NCI-H345 (cell line): ENCODE data around the gene MLC1.
"Not testable (repeated sequence)": the region's sequence is repeated elsewhere in the genome, so short reads cannot be mapped to it uniquely, and the experiment has no call there.

Experiments used
- DNase-seq: peaks from one replicate; lab custom pipeline; 2025; lab: John Stamatoyannopoulos, UW

MLC1 gene

GRCh38 chr22:50102946-50103345 lies 17.7 kb upstream of the MLC1 start:
- peak; percentile 13 for DNase-seq

GRCh38 chr22:50101870-50102565 lies 16.8 kb upstream of the MLC1 start:
- no peak for DNase-seq

- DNase-seq, result no peak
Measured at GRCh38 chr22:50098052-50098451, 12.8 kb upstream of the MLC1 start.

- no peak for DNase-seq
Measured at GRCh38 chr22:50092342-50092741, 7.1 kb upstream of the MLC1 start.

GRCh38 chr22:50091092-50091768 lies 6.0 kb upstream of the MLC1 start:
- DNase-seq, result no peak

GRCh38 chr22:50090412-50090714 lies 5.1 kb upstream of the MLC1 start:
- DNase-seq, result no peak

- no peak for DNase-seq
Measured at GRCh38 chr22:50089682-50090411, 4.6 kb upstream of the MLC1 start, which contains the start of gene MOV10L1. Gene MOV10L1 (plus strand): TSS chr22:50090006. CDS start chr22:50090089, 83 bp downstream.

GRCh38 chr22:50089231-50089630 lies 4.0 kb upstream of the MLC1 start:
- DNase-seq, result no peak

GRCh38 chr22:50088096-50088495 lies 2.9 kb upstream of the MLC1 start:
- DNase-seq, result no peak

- DNase-seq, result no peak
Measured at GRCh38 chr22:50087646-50088045, 2.4 kb upstream of the MLC1 start.

- not testable (repeated sequence) for DNase-seq
Measured at GRCh38 chr22:50086975-50087374, 1.7 kb upstream of the MLC1 start.

GRCh38 chr22:50086526-50086925 lies 1.3 kb upstream of the MLC1 start:
- DNase-seq, result no peak

- no peak for DNase-seq
Measured at GRCh38 chr22:50084614-50085021, 608 bp downstream of the MLC1 start.

GRCh38 chr22:50084080-50084477 lies 1.1 kb downstream of the MLC1 start:
- no peak for DNase-seq

- DNase-seq, result no peak
Measured at GRCh38 chr22:50083462-50084079, 1.7 kb downstream of the MLC1 start.

GRCh38 chr22:50082961-50083461 lies 2.2 kb downstream of the MLC1 start:
- no peak for DNase-seq

- no peak for DNase-seq
Measured at GRCh38 chr22:50082197-50082715, 3.0 kb downstream of the MLC1 start.

GRCh38 chr22:50081426-50082196 lies 3.6 kb downstream of the MLC1 start:
- no peak for DNase-seq

- DNase-seq, result no peak
Measured at GRCh38 chr22:50080077-50080465, 5.2 kb downstream of the MLC1 start.

GRCh38 chr22:50078761-50079160 lies 6.5 kb downstream of the MLC1 start:
- DNase-seq, result no peak

- DNase-seq, result no peak
Measured at GRCh38 chr22:50078246-50078645, 7.0 kb downstream of the MLC1 start.
